ENCODE measurements around the gene ST6GAL1.

- no peak for TF ChIP-seq CTCF (IDR thresholded peaks at IDR 0.05)
- TF ChIP-seq POLR2A (IDR thresholded peaks at IDR 0.05) = no peak
These were observed 110.4 kb downstream of the ST6GAL1 start for GRCh38 chr3:187040516-187041361.
